HL-60/S4 treated with phorbol 12-myristate 13-acetate at 8.2 ng/mL for 4 days and 3 days (cell line): ENCODE measurements around the gene AREG.

ENCODE experiments used
- in situ Hi-C: fragments of 300-500 bp; cut with MboI; formaldehyde crosslinking; loops from 2 replicates; pipeline ENCODE4 v1.15.0; 2022; ENCODE audit warnings: low sequenced_read_pairs

AREG gene

GRCh38 chr4:74444891-74445642 lies at the start of gene AREG:
TSS of gene AREG (plus strand) at chr4:74445136. CDS start at chr4:74445346, 210 bp downstream.
- in situ Hi-C loops = no loop called here

- in situ Hi-C loops = loop anchor here (25.0 kb wide), 1 partner anchor 267 kb away; no protein-coding TSS in a partner anchor
These were observed 49.3 kb upstream of the AREG start for GRCh38 chr4:74395633-74396032.

- in situ Hi-C loops = loop anchor here (25.0 kb wide), 1 partner anchor 264 kb away; no protein-coding TSS in a partner anchor
These were observed 47.0 kb upstream of the AREG start for GRCh38 chr4:74397748-74398426.

- in situ Hi-C loops = loop anchor here (25.0 kb wide), 1 partner anchor 263 kb away; no protein-coding TSS in a partner anchor
These were observed 45.9 kb upstream of the AREG start for GRCh38 chr4:74398894-74399589.

- in situ Hi-C loops = no loop called here
These were observed 44.5 kb upstream of the AREG start for GRCh38 chr4:74400395-74400794.

GRCh38 chr4:74402692-74403456 lies 42.1 kb upstream of the AREG start:
- in situ Hi-C loops = no loop called here

GRCh38 chr4:74407891-74408290 lies 37.0 kb upstream of the AREG start:
- in situ Hi-C loops = no loop called here

- in situ Hi-C loops = no loop called here
These were observed 36.3 kb upstream of the AREG start for GRCh38 chr4:74408639-74409038.

- in situ Hi-C loops = no loop called here
These were observed 34.7 kb upstream of the AREG start for GRCh38 chr4:74410272-74410671.

GRCh38 chr4:74412225-74412624 lies 32.7 kb upstream of the AREG start:
- in situ Hi-C loops = no loop called here

GRCh38 chr4:74413265-74413664 lies 31.7 kb upstream of the AREG start:
- in situ Hi-C loops = no loop called here

GRCh38 chr4:74414149-74414809 lies 30.7 kb upstream of the AREG start:
- in situ Hi-C loops = no loop called here

- in situ Hi-C loops = no loop called here
These were observed 29.2 kb upstream of the AREG start for GRCh38 chr4:74415602-74416300.

GRCh38 chr4:74418063-74418670 lies 26.8 kb upstream of the AREG start:
- in situ Hi-C loops = no loop called here

- in situ Hi-C loops = no loop called here
These were observed 24.1 kb upstream of the AREG start for GRCh38 chr4:74420863-74421262.

GRCh38 chr4:74423104-74423503 lies 21.8 kb upstream of the AREG start:
- in situ Hi-C loops = no loop called here

- in situ Hi-C loops = no loop called here
These were observed 20.8 kb upstream of the AREG start for GRCh38 chr4:74424111-74424510.

GRCh38 chr4:74426101-74426500 lies 18.8 kb upstream of the AREG start:
- in situ Hi-C loops = no loop called here

- in situ Hi-C loops = no loop called here
These were observed 16.7 kb upstream of the AREG start for GRCh38 chr4:74428276-74428675.
